Measurements from ENCODE around the gene ZSWIM1. TPM values are rescaled to one million over a fixed set of nuclear protein-coding genes. Genes with fewer than 3 reads are reported as not detected.

The ZSWIM1 gene
- total and polyA plus RNA-seq, 2 of the 4 experiments (the other 2 are of a cell fraction): 4.2 to 10.0 TPM

GRCh38 chr20:45934046-45934585, 53.1 kb downstream of the ZSWIM1 start:
- dilution Hi-C loops (cut with HindIII; ENCODE audit: low sequenced_read_pairs, unreplicated experiment) (no loop called here), intact Hi-C loops (cut with micrococcal nuclease) (loop anchor here (2.0 to 10.0 kb wide), 3 partner anchors 43 to 99 kb away; partner anchors contain the start of genes ACOT8, CTSA, NEURL2 and SNX21), in situ Hi-C loops (cut with MboI; ENCODE audit: low sequenced_read_pairs) (no loop called here)
- peak overlapping the region; percentile 89; the same call in 1 of the 3 replicates for H2BK15ac ChIP-seq (ENCODE audit: low read depth, low read length)
- H3K4me2 ChIP-seq (ENCODE audit: low read depth, low read length): peak overlapping the region; percentile 97
- H3K27ac ChIP-seq (ENCODE audit: insufficient read depth, low read length): peak overlapping the region; percentile 99
- peak overlapping the region; percentile 99 for H2AFZ ChIP-seq (replicated peaks; ENCODE audit: low read length, poor library complexity)
- BruUV-seq (replicated peaks): no TSS peak
- peak overlapping the region; percentile 100 for H2BK5ac ChIP-seq (ENCODE audit: low read depth, low read length, poor library complexity, severe bottlenecking)
- H4K5ac ChIP-seq (ENCODE audit: low read depth, low read length): peak overlapping the region; percentile 98
- H4K8ac ChIP-seq (ENCODE audit: low read depth in 2 of 2, low read length in 2 of 2): peak overlapping the region; percentile 98 to 100
- H3K79me1 ChIP-seq (ENCODE audit: low read depth in 1 of 2, low read length in 2 of 2): peaks cover 35 to 70% of the 10 kb centered on the region in 2 experiments
- H3K27me3 ChIP-seq (ENCODE audit: control insufficient read depth, insufficient read depth, low read length): no peaks in the 10 kb centered on the region
- H3K23ac ChIP-seq (ENCODE audit: low read depth, low read length): peak overlapping the region; percentile 78
- peaks cover 5% of the 10 kb centered on the region for H3K4me1 ChIP-seq (ENCODE audit: control insufficient read depth, insufficient read depth, low read length)
- no peak for TF ChIP-seq CTCF (conservative IDR thresholded peaks at IDR 0.05; ENCODE audit: low read depth, low read length)
- no peak for TF ChIP-seq BHLHE40 (IDR thresholded peaks at IDR 0.05; ENCODE audit: low read depth, low read length)
- no peak for TF ChIP-seq FOS (IDR thresholded peaks at IDR 0.05; ENCODE audit: low read depth, low read length)
- no peak for TF ChIP-seq SMC3 (IDR thresholded peaks at IDR 0.05; ENCODE audit: low read depth, low read length)
- TF ChIP-seq RAD21 (IDR thresholded peaks at IDR 0.05; ENCODE audit: low read length): no peak
- no peak for TF ChIP-seq NFE2L2 (IDR thresholded peaks at IDR 0.05; ENCODE audit: low read depth, low read length)
- no peak for TF ChIP-seq RCOR1 (IDR thresholded peaks at IDR 0.05; ENCODE audit: insufficient replicate concordance, low read length)
- no peak for TF ChIP-seq RFX5 (IDR thresholded peaks at IDR 0.05; ENCODE audit: low read depth, low read length)
- no peak for TF ChIP-seq CHD1 (IDR thresholded peaks at IDR 0.05; ENCODE audit: low read depth, low read length)
- no peak for TF ChIP-seq MAZ (IDR thresholded peaks at IDR 0.05; ENCODE audit: borderline replicate concordance, low read depth, low read length)
- H4K91ac ChIP-seq (ENCODE audit: insufficient read depth, low read depth, low read length): peak overlapping the region; percentile 100
- DNase-seq (peak; percentile 31), ATAC-seq (ENCODE audit: low read depth) (peak; percentile 12)
- peak overlapping the region; percentile 99 for H3K9ac ChIP-seq (ENCODE audit: low read depth, low read length)
- peak overlapping the region; percentile 100 for H2AK9ac ChIP-seq (replicated peaks; ENCODE audit: low read depth, low read length, poor library complexity)
- no peak overlapping the region for H2BK20ac ChIP-seq (ENCODE audit: low read depth, low read length)
- H3K9me1 ChIP-seq (ENCODE audit: insufficient read depth, low read length): 0 out of 2 replicates have a peak, but pooled peaks cover 4% of the 10 kb centered on the region
- peak overlapping the region; percentile 96 for H3K18ac ChIP-seq (ENCODE audit: low read depth, low read length)
- no peaks in the 10 kb centered on the region for H3K9me3 ChIP-seq (ENCODE audit: control insufficient read depth, insufficient read depth, low read length)
- H2BK120ac ChIP-seq (ENCODE audit: low read depth, low read length): peak overlapping the region; percentile 91
- peak overlapping the region; percentile 100 for H3K4ac ChIP-seq (ENCODE audit: low read depth, low read length)
- peak overlapping the region; percentile 98 for H3K56ac ChIP-seq (ENCODE audit: extremely low read depth, insufficient read depth, low read length)
- H3K14ac ChIP-seq (replicated peaks; ENCODE audit: low read depth, low read length): peak overlapping the region; percentile 99
- peak overlapping the region; percentile 99 for H2AK5ac ChIP-seq (ENCODE audit: low read depth, low read length)
- peaks cover 19% of the 10 kb centered on the region for H4K20me1 ChIP-seq (ENCODE audit: insufficient read depth, low read length)
- WGBS, 2 experiments (ENCODE audit: extremely low coverage in 2 of 2, insufficient read length in 1 of 2): 0% methylated on average over 2 of the region's 34 CpGs; no CpG with 5 or more reads in 1 of the 2 experiments
- peaks cover 13% of the 10 kb centered on the region for H3K36me3 ChIP-seq (ENCODE audit: control insufficient read depth, insufficient read depth, low read length)
- ChIA-PET CTCF (interaction anchor here (0.8 to 1.5 kb wide), 2 partner anchors 42 to 135 kb away, joined by 3 to 6 read pairs; no protein-coding TSS in a partner anchor), POLR2A (ENCODE audit: unreplicated experiment) (interaction anchor here (0.9 to 1.2 kb wide), 3 partner anchors 10 to 67 kb away, joined by 3 to 4 read pairs (median 3); no protein-coding TSS in a partner anchor)
- H3K4me3 ChIP-seq (ENCODE audit: insufficient read depth, low read depth, low read length): peak overlapping the region; percentile 85
